Fibroblast of villous mesenchyme (primary cell): ENCODE measurements around the gene POGLUT2. TPM values are rescaled to one million over a fixed set of nuclear protein-coding genes. Genes with fewer than 3 reads are reported as not detected.

Experiments used
- DNase-seq: peaks from one replicate; pipeline ENCODE4 v3.0.0-alpha.2; 2010; ENCODE audit warnings: low read depth
- H3K4me3 ChIP-seq: 2 replicates; pipeline ENCODE4 v1.5.1; 2011; ENCODE audit warnings: low read depth, mild to moderate bottlenecking, low read length
- CTCF ChIP-seq: IDR thresholded peaks from 2 replicates; pipeline ENCODE4 v1.5.1; 2012; ENCODE audit warnings: low read depth, mild to moderate bottlenecking, low read length; ENCODE audit not compliant: insufficient read depth
- total RNA-seq: library from RNA; depleted of rRNA; stranded (reverse); fragments of >200 nt; gene quantifications from 2 replicates; pipeline ENCODE4 v1.2.3, GENCODE V29; 2012

Gene POGLUT2
- total RNA-seq, 1 donor, result 30.2 TPM

- no peak for TF ChIP-seq CTCF
- peak; percentile 22 for DNase-seq
- H3K4me3 ChIP-seq, result no peak overlapping the region
Measured at GRCh38 chr13:102812611-102813287, 14.0 kb upstream of the POGLUT2 start.

GRCh38 chr13:102807699-102808098, 8.9 kb upstream of the POGLUT2 start:
- H3K4me3 ChIP-seq, result no peak overlapping the region
- no peak for DNase-seq
- TF ChIP-seq CTCF, result no peak

- no peak overlapping the region for H3K4me3 ChIP-seq
- no peak for TF ChIP-seq CTCF
- no peak for DNase-seq
Measured at GRCh38 chr13:102805680-102806079, 6.9 kb upstream of the POGLUT2 start.

GRCh38 chr13:102800145-102801041, 1.6 kb upstream of the POGLUT2 start:
- peak; percentile 79 for DNase-seq
- TF ChIP-seq CTCF, result peak; percentile 74
- H3K4me3 ChIP-seq, result peak overlapping the region; percentile 81

GRCh38 chr13:102799426-102800144, 809 bp upstream of the POGLUT2 start:
- H3K4me3 ChIP-seq, result peak overlapping the region; percentile 81
- TF ChIP-seq CTCF, result no peak
- peak; percentile 26 for DNase-seq

GRCh38 chr13:102793611-102794355, 5.0 kb downstream of the POGLUT2 start:
- H3K4me3 ChIP-seq, result no peak overlapping the region
- TF ChIP-seq CTCF, result no peak
- DNase-seq, result no peak
